Tibial nerve (tissue), 3 donors: ENCODE data around the gene ERN1.

Experiments used
- CTCF ChIP-seq, 5 experiments: fragments of 200-600 bp in 3 of 5; fragments of 450-650 bp in 2 of 5; sonication (generic) in 3 of 5; IDR thresholded peaks; one replicate each; pipeline ENCODE4 v1.5.1; 2016 to 2019; ENCODE audit warnings: antibody characterized with exemption in 5 of 5, mild to moderate bottlenecking in 3 of 5, moderate library complexity in 2 of 5
- POLR2A ChIP-seq, 2 donors: fragments of 450-650 bp; IDR thresholded peaks; one replicate each; pipeline ENCODE4 v1.6.1; 2017; ENCODE audit warnings: antibody characterized with exemption in 2 of 2, mild to moderate bottlenecking in 2 of 2, moderate library complexity in 2 of 2

DNA sequence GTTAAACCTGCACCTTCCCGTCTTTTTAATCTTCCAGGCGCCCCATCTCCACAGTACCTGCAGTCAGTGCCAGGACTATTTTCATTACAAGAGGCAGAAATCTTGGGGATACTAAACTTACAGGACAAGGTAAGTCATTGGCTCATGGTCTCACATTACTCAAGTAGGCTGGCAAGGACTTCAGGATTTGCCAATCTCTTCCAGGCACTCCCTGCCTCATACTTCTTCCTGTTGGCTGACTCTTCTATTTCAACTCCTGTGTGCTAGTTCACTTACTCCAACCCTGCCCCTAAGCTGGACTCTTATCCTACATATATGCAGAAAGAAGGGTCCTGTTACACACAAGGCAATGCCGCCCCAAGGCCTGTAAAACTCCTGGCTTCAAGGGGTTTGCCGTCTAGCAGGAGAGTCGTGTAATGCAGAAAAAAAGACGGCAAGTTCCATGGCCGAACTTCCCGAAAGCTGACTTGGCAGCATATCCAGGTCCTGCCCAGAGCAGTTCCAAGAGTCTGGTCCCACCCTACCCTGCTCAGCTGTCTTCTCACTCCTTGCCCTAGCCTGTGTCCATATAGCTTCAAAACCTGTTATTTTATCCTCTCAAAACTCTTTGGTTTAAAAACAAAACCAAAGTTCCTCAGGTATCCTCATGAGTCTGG is 14.8 kb downstream of the ERN1 start:
- TF ChIP-seq CTCF (IDR thresholded peaks at IDR 0.05): no peak
- no peak for TF ChIP-seq POLR2A (IDR thresholded peaks at IDR 0.05)
